Measurements from ENCODE around the gene PPOX.

PPOX gene

GRCh38 chr1:161176468-161177111 is 10.4 kb downstream of the PPOX start:
- DNase-seq (ENCODE audit: low read depth), result no peak

- peak; percentile 54 for DNase-seq (ENCODE audit: low read depth)
These were observed 11.1 kb downstream of the PPOX start, which contains the start of gene B4GALT3 for GRCh38 chr1:161177112-161177935. Gene B4GALT3 (minus strand): TSS chr1:161177507. CDS start chr1:161176060, 1,447 bp downstream.

GRCh38 chr1:161177936-161178244 is 11.7 kb downstream of the PPOX start:
- no peak for DNase-seq (ENCODE audit: low read depth)

- DNase-seq (ENCODE audit: low read depth), result no peak
These were observed 13.5 kb downstream of the PPOX start for GRCh38 chr1:161179698-161180097.

- DNase-seq (ENCODE audit: low read depth), result no peak
These were observed 14.4 kb downstream of the PPOX start for GRCh38 chr1:161180639-161181038.

- DNase-seq (ENCODE audit: low read depth), result peak; percentile 47
These were observed 16.0 kb downstream of the PPOX start for GRCh38 chr1:161182214-161182613.

GRCh38 chr1:161185282-161185682 is 19.1 kb downstream of the PPOX start:
- DNase-seq (ENCODE audit: low read depth), result peak; percentile 31

GRCh38 chr1:161185732-161186311 is 19.6 kb downstream of the PPOX start:
- no peak for DNase-seq (ENCODE audit: low read depth)

GRCh38 chr1:161187311-161187710 is 21.1 kb downstream of the PPOX start:
- DNase-seq (ENCODE audit: low read depth), result peak; percentile 88

- DNase-seq (ENCODE audit: low read depth), result no peak
These were observed 22.2 kb downstream of the PPOX start for GRCh38 chr1:161188381-161188780.

- peak; percentile 70 for DNase-seq (ENCODE audit: low read depth)
These were observed 22.8 kb downstream of the PPOX start for GRCh38 chr1:161189036-161189435.

GRCh38 chr1:161190962-161191521 is 24.8 kb downstream of the PPOX start:
- no peak for DNase-seq (ENCODE audit: low read depth)

GRCh38 chr1:161191971-161192370 is 25.7 kb downstream of the PPOX start:
- DNase-seq (ENCODE audit: low read depth), result no peak

GRCh38 chr1:161192476-161193465 is 26.5 kb downstream of the PPOX start:
- DNase-seq (ENCODE audit: low read depth), result peak; percentile 61

GRCh38 chr1:161193561-161194235 is 27.5 kb downstream of the PPOX start:
- no peak for DNase-seq (ENCODE audit: low read depth)

GRCh38 chr1:161195171-161195570 is 28.9 kb downstream of the PPOX start:
- no peak for DNase-seq (ENCODE audit: low read depth)

- DNase-seq (ENCODE audit: low read depth), result no peak
These were observed 29.9 kb downstream of the PPOX start for GRCh38 chr1:161196111-161196510.

- DNase-seq (ENCODE audit: low read depth), result peak; percentile 85
These were observed 30.6 kb downstream of the PPOX start for GRCh38 chr1:161196521-161197451.

- DNase-seq (ENCODE audit: low read depth), result no peak
These were observed 31.5 kb downstream of the PPOX start for GRCh38 chr1:161197560-161198193.
